ENCODE results near the gene JADE1.

Gene JADE1

GRCh38 chr4:128809477-128810330, at the start of gene JADE1:
Gene JADE1, plus strand, starts transcription at chr4:128809700. Its CDS starts 22,059 bp downstream, at chr4:128831759.
- DNase-seq: peak; percentile 95

- no peak for DNase-seq
Observed at GRCh38 chr4:128766781-128767180, 42.7 kb upstream of the JADE1 start.

GRCh38 chr4:128768373-128768996, 41.0 kb upstream of the JADE1 start:
- peak; percentile 3 for DNase-seq

- DNase-seq: no peak
Observed at GRCh38 chr4:128769011-128769410, 40.5 kb upstream of the JADE1 start.

- peak; percentile 16 for DNase-seq
Observed at GRCh38 chr4:128770807-128771206, 38.7 kb upstream of the JADE1 start.

GRCh38 chr4:128775477-128775876, 34.0 kb upstream of the JADE1 start:
- DNase-seq: no peak

- DNase-seq: no peak
Observed at GRCh38 chr4:128775916-128776315, 33.6 kb upstream of the JADE1 start.

- no peak for DNase-seq
Observed at GRCh38 chr4:128776794-128777216, 32.7 kb upstream of the JADE1 start.

- DNase-seq: no peak
Observed at GRCh38 chr4:128780688-128781087, 28.8 kb upstream of the JADE1 start.

GRCh38 chr4:128782076-128782715, 27.3 kb upstream of the JADE1 start:
- peak; percentile 38 for DNase-seq

- DNase-seq: no peak
Observed at GRCh38 chr4:128782875-128783614, 26.5 kb upstream of the JADE1 start.

- DNase-seq: no peak
Observed at GRCh38 chr4:128787509-128788311, 21.8 kb upstream of the JADE1 start.

GRCh38 chr4:128793859-128794672, 15.4 kb upstream of the JADE1 start:
- DNase-seq: no peak

GRCh38 chr4:128796934-128797333, 12.6 kb upstream of the JADE1 start:
- DNase-seq: no peak

- DNase-seq: no peak
Observed at GRCh38 chr4:128800284-128800683, 9.2 kb upstream of the JADE1 start.

GRCh38 chr4:128800701-128801284, 8.7 kb upstream of the JADE1 start:
- DNase-seq: no peak

GRCh38 chr4:128802680-128803628, 6.5 kb upstream of the JADE1 start:
- no peak for DNase-seq

- peak; percentile 75 for DNase-seq
Observed at GRCh38 chr4:128803783-128804182, 5.7 kb upstream of the JADE1 start.

- DNase-seq: peak; percentile 41
Observed at GRCh38 chr4:128810331-128810870, 901 bp downstream of the JADE1 start.

Data from activated CD4-positive, alpha-beta T cell treated with anti-CD3 and anti-CD28 coated beads, Interleukin-10, Interleukin-2, amounts not matched to agents 100 ng/mL and 50 ng/mL, durations not matched to agents 16 hours and 8 hours (primary cell).